Measurements from ENCODE around the gene ATAT1. TPM values are rescaled to one million over a fixed set of nuclear protein-coding genes. Genes with fewer than 3 reads are reported as not detected.

ATAT1 gene
- total and polyA plus RNA-seq, 2 of the 4 experiments (the other 2 are of a cell fraction), result 5.6 to 15.5 TPM

DNA sequence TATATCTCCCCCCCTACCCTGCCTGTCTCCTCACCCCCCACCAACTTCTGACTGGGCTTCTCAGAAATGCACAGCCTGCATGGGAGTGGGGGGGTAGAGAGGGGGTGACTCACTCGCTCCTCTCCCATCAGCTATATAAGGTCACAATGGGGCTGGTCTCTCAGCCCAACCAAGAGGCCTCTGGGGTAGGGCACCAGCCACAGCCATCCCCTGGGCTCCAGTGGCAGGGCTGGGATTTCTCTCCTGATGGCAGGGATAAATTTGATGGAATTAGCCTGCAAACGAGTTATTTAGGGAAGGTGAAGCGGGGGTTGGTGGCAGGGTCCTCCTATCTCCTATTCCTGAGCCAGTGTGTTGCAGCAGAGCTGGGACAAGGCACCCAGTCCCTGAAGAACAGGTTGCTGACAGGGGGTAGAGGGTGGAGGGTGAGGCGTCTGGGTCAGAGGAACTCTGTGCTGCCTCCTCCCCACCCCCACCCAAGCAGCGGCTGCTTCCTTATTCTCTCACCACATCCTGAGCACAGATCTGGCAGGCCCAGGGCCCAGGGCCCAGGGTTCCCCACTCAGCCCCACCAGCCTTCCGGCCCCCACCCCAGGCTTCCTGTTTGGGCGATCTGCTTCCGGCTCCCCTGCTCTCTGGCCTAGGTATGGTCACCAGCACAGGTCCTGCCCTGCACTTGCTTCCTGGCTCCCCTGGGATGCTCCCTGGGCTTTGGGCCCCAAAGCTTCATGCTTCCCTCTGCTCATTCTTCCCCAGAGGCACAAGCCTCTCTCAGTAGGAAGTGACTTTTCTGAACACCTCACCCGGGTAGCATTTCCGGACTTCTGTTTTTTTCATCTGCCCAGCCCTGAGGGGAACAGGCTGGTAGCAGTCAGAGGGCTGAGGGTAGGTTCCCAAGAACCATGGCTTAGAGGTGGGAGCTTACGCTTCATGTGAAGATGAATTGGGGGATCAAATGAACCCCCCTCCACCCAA lies 55.8 kb downstream of the ATAT1 start:
- Histone ChIP-seq H3K9ac (ENCODE audit: low read depth, low read length) (peak overlapping the region; percentile 100), H3K79me1 (ENCODE audit: low read depth in 1 of 2, low read length in 2 of 2) (peaks cover 0 to 35% of the 10 kb centered on the region in 2 experiments), H3K4me3 (ENCODE audit: insufficient read depth, low read depth, low read length) (peak overlapping the region; percentile 97), H2BK20ac (ENCODE audit: low read depth, low read length) (peak overlapping the region; percentile 55), H2AFZ (replicated peaks; ENCODE audit: low read length, poor library complexity) (peak overlapping the region; percentile 59), H4K5ac (ENCODE audit: low read depth, low read length) (peak overlapping the region; percentile 61), H3K9me3 (ENCODE audit: control insufficient read depth, insufficient read depth, low read length) (no peaks in the 10 kb centered on the region), H2BK5ac (ENCODE audit: low read depth, low read length, poor library complexity, severe bottlenecking) (peak overlapping the region; percentile 96), H3K4me2 (ENCODE audit: low read depth, low read length) (peak overlapping the region; percentile 99), H4K20me1 (ENCODE audit: insufficient read depth, low read length) (peaks cover 80% of the 10 kb centered on the region), H3K56ac (ENCODE audit: extremely low read depth, insufficient read depth, low read length) (peak overlapping the region; percentile 100), H3K27me3 (ENCODE audit: control insufficient read depth, insufficient read depth, low read length) (no peaks in the 10 kb centered on the region), H3K23ac (ENCODE audit: low read depth, low read length) (peak overlapping the region; percentile 100), H3K27ac (ENCODE audit: insufficient read depth, low read length) (peak overlapping the region; percentile 100), H3K18ac (ENCODE audit: low read depth, low read length) (peak overlapping the region; percentile 92), H3K4me1 (ENCODE audit: control insufficient read depth, insufficient read depth, low read length) (peaks cover 14% of the 10 kb centered on the region), H3K36me3 (ENCODE audit: control insufficient read depth, insufficient read depth, low read length) (peaks cover 54% of the 10 kb centered on the region), H2BK15ac (ENCODE audit: low read depth, low read length) (peak overlapping the region; percentile 96; the same call in 2 of the 3 replicates), H4K91ac (ENCODE audit: insufficient read depth, low read depth, low read length) (peak overlapping the region; percentile 99), H3K14ac (replicated peaks; ENCODE audit: low read depth, low read length) (peak overlapping the region; percentile 100), H3K4ac (ENCODE audit: low read depth, low read length) (peak overlapping the region; percentile 98), H2AK5ac (ENCODE audit: low read depth, low read length) (peak overlapping the region; percentile 98), H2AK9ac (replicated peaks; ENCODE audit: low read depth, low read length, poor library complexity) (peak overlapping the region; percentile 95), H2BK120ac (ENCODE audit: low read depth, low read length) (peak overlapping the region; percentile 88), H3K9me1 (ENCODE audit: insufficient read depth, low read length) (no peaks in the 10 kb centered on the region), H4K8ac (ENCODE audit: low read depth in 2 of 2, low read length in 2 of 2) (peak overlapping the region; percentile 90 to 96)
- POLR2A ChIA-PET (ENCODE audit: unreplicated experiment), result interaction anchor here (0.5 to 1.8 kb wide), 4 partner anchors 10 to 229 kb away, joined by 3 to 7 read pairs (median 5); partner anchors contain the start of gene DHX16
- CTCF ChIA-PET, result interaction anchor here (2.0 kb wide), 1 partner anchor 41 kb away, joined by 8 read pairs; no protein-coding TSS in a partner anchor
- DNase-seq (peak; percentile 95), ATAC-seq (ENCODE audit: low read depth) (peak; percentile 63)
- dilution Hi-C loops (cut with HindIII; ENCODE audit: low sequenced_read_pairs, unreplicated experiment), result no loop called here
- in situ Hi-C loops (cut with MboI; ENCODE audit: low sequenced_read_pairs), result loop anchor here (5.0 kb wide), 1 partner anchor 40 kb away; the partner anchor contains the start of gene TUBB
- intact Hi-C loops (cut with micrococcal nuclease), result loop anchor here (1.0 to 5.0 kb wide), 3 partner anchors 39 to 405 kb away; no protein-coding TSS in a partner anchor
- WGBS, 2 experiments (ENCODE audit: extremely low coverage in 2 of 2, insufficient read length in 1 of 2), result no CpG with 5 or more reads among the region's 11 CpGs
- BruUV-seq (replicated peaks), result TSS peak; percentile 93
- TF ChIP-seq, protein P1, sequence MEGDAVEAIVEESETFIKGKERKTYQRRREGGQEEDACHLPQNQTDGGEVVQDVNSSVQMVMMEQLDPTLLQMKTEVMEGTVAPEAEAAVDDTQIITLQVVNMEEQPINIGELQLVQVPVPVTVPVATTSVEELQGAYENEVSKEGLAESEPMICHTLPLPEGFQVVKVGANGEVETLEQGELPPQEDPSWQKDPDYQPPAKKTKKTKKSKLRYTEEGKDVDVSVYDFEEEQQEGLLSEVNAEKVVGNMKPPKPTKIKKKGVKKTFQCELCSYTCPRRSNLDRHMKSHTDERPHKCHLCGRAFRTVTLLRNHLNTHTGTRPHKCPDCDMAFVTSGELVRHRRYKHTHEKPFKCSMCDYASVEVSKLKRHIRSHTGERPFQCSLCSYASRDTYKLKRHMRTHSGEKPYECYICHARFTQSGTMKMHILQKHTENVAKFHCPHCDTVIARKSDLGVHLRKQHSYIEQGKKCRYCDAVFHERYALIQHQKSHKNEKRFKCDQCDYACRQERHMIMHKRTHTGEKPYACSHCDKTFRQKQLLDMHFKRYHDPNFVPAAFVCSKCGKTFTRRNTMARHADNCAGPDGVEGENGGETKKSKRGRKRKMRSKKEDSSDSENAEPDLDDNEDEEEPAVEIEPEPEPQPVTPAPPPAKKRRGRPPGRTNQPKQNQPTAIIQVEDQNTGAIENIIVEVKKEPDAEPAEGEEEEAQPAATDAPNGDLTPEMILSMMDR (conservative IDR thresholded peaks at IDR 0.05; ENCODE audit: low read depth, low read length), result no peak
- TF ChIP-seq FOS (IDR thresholded peaks at IDR 0.05; ENCODE audit: low read depth, low read length), result peak; percentile 98
- peak; percentile 39; the same call in 1 of the 2 replicates for TF ChIP-seq MAFK (IDR thresholded peaks at IDR 0.05; ENCODE audit: low read depth, low read length)
- 0 out of 2 replicates have a peak, but pooled peaks have one; percentile 62 for TF ChIP-seq CHD1 (IDR thresholded peaks at IDR 0.05; ENCODE audit: low read depth, low read length)
- peak; percentile 47; the same call in 1 of the 2 replicates for TF ChIP-seq MXI1 (IDR thresholded peaks at IDR 0.05; ENCODE audit: borderline replicate concordance, low read depth, low read length)
- peak; percentile 97 for TF ChIP-seq POLR2A (IDR thresholded peaks at IDR 0.05; ENCODE audit: low read depth, low read length)
- peak; percentile 98 for TF ChIP-seq MAZ (IDR thresholded peaks at IDR 0.05; ENCODE audit: borderline replicate concordance, low read depth, low read length)
- TF ChIP-seq RAD21 (IDR thresholded peaks at IDR 0.05; ENCODE audit: low read length), result peak; percentile 5; the same call in 1 of the 2 replicates
- peak; percentile 31; the same call in 1 of the 2 replicates for TF ChIP-seq NFE2L2 (IDR thresholded peaks at IDR 0.05; ENCODE audit: low read depth, low read length)
- TF ChIP-seq, protein P2, sequence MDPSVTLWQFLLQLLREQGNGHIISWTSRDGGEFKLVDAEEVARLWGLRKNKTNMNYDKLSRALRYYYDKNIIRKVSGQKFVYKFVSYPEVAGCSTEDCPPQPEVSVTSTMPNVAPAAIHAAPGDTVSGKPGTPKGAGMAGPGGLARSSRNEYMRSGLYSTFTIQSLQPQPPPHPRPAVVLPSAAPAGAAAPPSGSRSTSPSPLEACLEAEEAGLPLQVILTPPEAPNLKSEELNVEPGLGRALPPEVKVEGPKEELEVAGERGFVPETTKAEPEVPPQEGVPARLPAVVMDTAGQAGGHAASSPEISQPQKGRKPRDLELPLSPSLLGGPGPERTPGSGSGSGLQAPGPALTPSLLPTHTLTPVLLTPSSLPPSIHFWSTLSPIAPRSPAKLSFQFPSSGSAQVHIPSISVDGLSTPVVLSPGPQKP (IDR thresholded peaks at IDR 0.05; ENCODE audit: borderline replicate concordance, low read depth, low read length), result no peak
- TF ChIP-seq SMC3 (IDR thresholded peaks at IDR 0.05; ENCODE audit: low read depth, low read length), result peak; percentile 28; the same call in 1 of the 2 replicates
- TF ChIP-seq BHLHE40 (IDR thresholded peaks at IDR 0.05; ENCODE audit: low read depth, low read length), result peak; percentile 43; the same call in 1 of the 2 replicates
